Measurements from ENCODE around the gene PRKCE. TPM values are rescaled to one million over a fixed set of nuclear protein-coding genes. Genes with fewer than 3 reads are reported as not detected.

Gene PRKCE
- total and polyA plus RNA-seq, 2 donors (not counting 1 experiment from before 2014, with no cell fraction given) = 23.6 to 271 TPM

DNA sequence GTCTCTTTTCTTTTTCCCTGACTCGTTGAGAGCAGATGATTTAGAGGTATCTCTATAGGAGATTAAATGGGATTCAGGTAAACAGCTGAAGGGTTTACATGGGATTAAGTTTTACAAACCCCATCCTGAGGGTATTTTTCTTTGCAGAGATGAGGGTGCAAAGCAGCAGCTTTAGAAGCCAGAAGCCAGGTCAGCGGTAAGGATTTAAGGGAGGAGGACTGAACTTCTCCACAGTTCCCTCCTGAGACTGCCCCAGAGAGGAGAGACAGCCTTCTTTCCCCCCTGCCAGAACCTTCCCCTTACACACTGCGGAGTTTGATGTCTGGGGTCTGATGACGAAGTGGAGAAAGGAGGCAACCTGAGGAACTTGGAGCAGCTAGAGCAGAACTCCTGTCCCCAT, 220.1 kb downstream of the PRKCE start:
- ChIA-PET CTCF (no interaction called here), POLR2A (no interaction called here)
- Histone ChIP-seq H4K20me1 (ENCODE audit: control insufficient read depth, insufficient read depth, low read length, poor library complexity, severe bottlenecking) (peaks cover 42% of the 10 kb centered on the region), H3K9me3 (ENCODE audit: control extremely low read depth in 1 of 3, control insufficient read depth in 2 of 3, insufficient read depth in 1 of 3, low read length in 2 of 3) (peaks cover 3 to 9% (median 3%) of the 10 kb centered on the region in 3 donors), H3K36me3 (replicated peaks in 1 of 2; ENCODE audit: control extremely low read depth in 1 of 2, control insufficient read depth in 1 of 2, extremely low read depth in 1 of 2, insufficient read depth in 2 of 2, low read length in 1 of 2) (peaks cover 0 to 2% of the 10 kb centered on the region in 2 experiments), H3K27me3 (replicated peaks in 1 of 4; ENCODE audit: control extremely low read depth in 1 of 4, control insufficient read depth in 3 of 4, insufficient read depth in 4 of 4, low read length in 3 of 4) (no peaks in the 10 kb centered on the region), H2AFZ (ENCODE audit: insufficient read depth, low read depth, low read length, poor library complexity, severe bottlenecking) (no peak overlapping the region), H3K4me2 (replicated peaks; ENCODE audit: low read depth, low read length, poor library complexity, severe bottlenecking) (no peak overlapping the region), H3K79me2 (ENCODE audit: control insufficient read depth, insufficient read depth, low read length) (peaks cover 79% of the 10 kb centered on the region), H3K9ac (ENCODE audit: low read length) (no peak overlapping the region), H3K4me3 (ENCODE audit: control extremely low read depth in 1 of 5, extremely low read depth in 1 of 5, insufficient read depth in 1 of 5, low read depth in 2 of 5, low read length in 4 of 5) (no peak overlapping the region), H3K27ac (ENCODE audit: low read length in 2 of 2) (no peak overlapping the region), H3K4me1 (ENCODE audit: control insufficient read depth in 2 of 2, insufficient read depth in 2 of 2, low read length in 2 of 2) (peaks cover 6 to 18% of the 10 kb centered on the region in 2 donors)
- Mint-ChIP-seq H3K27me3 (no peaks in the 10 kb centered on the region), H3K27ac (no peak overlapping the region), H3K9me3 (ENCODE audit: insufficient read depth) (peaks cover 2% of the 10 kb centered on the region), H3K4me1 (peaks cover 28% of the 10 kb centered on the region), H3K4me3 (no peak overlapping the region)
- TF ChIP-seq, protein P1, sequence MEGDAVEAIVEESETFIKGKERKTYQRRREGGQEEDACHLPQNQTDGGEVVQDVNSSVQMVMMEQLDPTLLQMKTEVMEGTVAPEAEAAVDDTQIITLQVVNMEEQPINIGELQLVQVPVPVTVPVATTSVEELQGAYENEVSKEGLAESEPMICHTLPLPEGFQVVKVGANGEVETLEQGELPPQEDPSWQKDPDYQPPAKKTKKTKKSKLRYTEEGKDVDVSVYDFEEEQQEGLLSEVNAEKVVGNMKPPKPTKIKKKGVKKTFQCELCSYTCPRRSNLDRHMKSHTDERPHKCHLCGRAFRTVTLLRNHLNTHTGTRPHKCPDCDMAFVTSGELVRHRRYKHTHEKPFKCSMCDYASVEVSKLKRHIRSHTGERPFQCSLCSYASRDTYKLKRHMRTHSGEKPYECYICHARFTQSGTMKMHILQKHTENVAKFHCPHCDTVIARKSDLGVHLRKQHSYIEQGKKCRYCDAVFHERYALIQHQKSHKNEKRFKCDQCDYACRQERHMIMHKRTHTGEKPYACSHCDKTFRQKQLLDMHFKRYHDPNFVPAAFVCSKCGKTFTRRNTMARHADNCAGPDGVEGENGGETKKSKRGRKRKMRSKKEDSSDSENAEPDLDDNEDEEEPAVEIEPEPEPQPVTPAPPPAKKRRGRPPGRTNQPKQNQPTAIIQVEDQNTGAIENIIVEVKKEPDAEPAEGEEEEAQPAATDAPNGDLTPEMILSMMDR (IDR thresholded peaks at IDR 0.05) = no peak
- no peak for TF ChIP-seq EZH2 (IDR thresholded peaks at IDR 0.05; ENCODE audit: borderline replicate concordance, insufficient read depth, low read depth, low read length, poor library complexity, severe bottlenecking)
- no peak for ATAC-seq (ENCODE audit: low read depth)
- DNase-seq = no peak
- intact Hi-C loops (cut with micrococcal nuclease) = no loop called here
- WGBS (ENCODE audit: insufficient coverage) = no CpG with 5 or more reads among the region's 4 CpGs

DNA sequence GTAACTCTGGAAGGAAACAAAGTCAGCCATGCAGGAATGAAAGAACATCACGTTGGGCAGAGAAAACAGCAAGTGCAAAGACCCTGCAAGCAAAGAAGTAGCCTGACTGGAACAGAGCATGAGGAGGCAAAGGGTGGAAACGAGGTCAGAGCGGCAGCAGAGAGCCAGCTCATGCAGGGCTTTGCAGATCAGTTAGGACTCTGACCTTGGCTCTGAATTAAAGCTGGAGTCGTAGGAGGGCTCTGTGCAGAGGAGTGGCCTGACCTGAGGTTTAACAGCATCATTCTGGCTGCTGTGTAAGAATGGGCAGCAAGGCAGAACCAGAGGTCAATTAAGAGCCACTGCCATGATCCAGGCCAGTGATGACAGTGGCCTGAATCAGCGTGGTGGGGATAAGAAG, 220.7 kb downstream of the PRKCE start:
- no peak for DNase-seq
- Histone ChIP-seq H3K4me3 (ENCODE audit: control extremely low read depth in 1 of 5, extremely low read depth in 1 of 5, insufficient read depth in 1 of 5, low read depth in 2 of 5, low read length in 4 of 5) (no peak overlapping the region), H3K27ac (ENCODE audit: low read length in 2 of 2) (no peak overlapping the region), H3K9ac (ENCODE audit: low read length) (no peak overlapping the region), H4K20me1 (ENCODE audit: control insufficient read depth, insufficient read depth, low read length, poor library complexity, severe bottlenecking) (peaks cover 36% of the 10 kb centered on the region), H3K27me3 (replicated peaks in 1 of 4; ENCODE audit: control extremely low read depth in 1 of 4, control insufficient read depth in 3 of 4, insufficient read depth in 4 of 4, low read length in 3 of 4) (no peaks in the 10 kb centered on the region), H2AFZ (ENCODE audit: insufficient read depth, low read depth, low read length, poor library complexity, severe bottlenecking) (no peak overlapping the region), H3K4me1 (ENCODE audit: control insufficient read depth in 2 of 2, insufficient read depth in 2 of 2, low read length in 2 of 2) (peaks cover 6 to 18% of the 10 kb centered on the region in 2 donors), H3K79me2 (ENCODE audit: control insufficient read depth, insufficient read depth, low read length) (peaks cover 76% of the 10 kb centered on the region), H3K4me2 (replicated peaks; ENCODE audit: low read depth, low read length, poor library complexity, severe bottlenecking) (no peak overlapping the region), H3K9me3 (ENCODE audit: control extremely low read depth in 1 of 3, control insufficient read depth in 2 of 3, insufficient read depth in 1 of 3, low read length in 2 of 3) (peaks cover 4 to 11% (median 4%) of the 10 kb centered on the region in 3 donors), H3K36me3 (replicated peaks in 1 of 2; ENCODE audit: control extremely low read depth in 1 of 2, control insufficient read depth in 1 of 2, extremely low read depth in 1 of 2, insufficient read depth in 2 of 2, low read length in 1 of 2) (no peaks in the 10 kb centered on the region)
- H3K4me3 Mint-ChIP-seq = no peak overlapping the region
- TF ChIP-seq, protein P1 (IDR thresholded peaks at IDR 0.05) = no peak
- TF ChIP-seq EZH2 (IDR thresholded peaks at IDR 0.05; ENCODE audit: borderline replicate concordance, insufficient read depth, low read depth, low read length, poor library complexity, severe bottlenecking) = no peak
- ChIA-PET CTCF (no interaction called here), POLR2A (no interaction called here)
- WGBS (ENCODE audit: insufficient coverage) = 87% methylated on average over 5 of the region's 5 CpGs
- no peak for ATAC-seq (ENCODE audit: low read depth)
- no peak overlapping the region for H3K27ac Mint-ChIP-seq
- peaks cover 24% of the 10 kb centered on the region for H3K4me1 Mint-ChIP-seq
- peaks cover 2% of the 10 kb centered on the region for H3K9me3 Mint-ChIP-seq (ENCODE audit: insufficient read depth)
- intact Hi-C loops (cut with micrococcal nuclease) = no loop called here
- no peaks in the 10 kb centered on the region for H3K27me3 Mint-ChIP-seq
